Large intestine (tissue), 3 donors: Measurements from ENCODE around the gene ARFIP1. TPM values are rescaled to one million over a fixed set of nuclear protein-coding genes. Genes with fewer than 3 reads are reported as not detected.
"Not testable (repeated sequence)": the region's sequence is repeated elsewhere in the genome, so short reads cannot be mapped to it uniquely, and the experiment has no call there.

Source experiments
- DNase-seq, 2 donors: peaks; one replicate each; pipeline versions ENCODE4 v3.0.0 to v3.0.0-alpha.2; 2013
- H3K27ac ChIP-seq: one replicate; pipeline ENCODE4 v1.5.1; 2013; ENCODE audit warnings: low read length
- H3K27me3 ChIP-seq: 2 replicates; pipeline ENCODE4 v1.6.1; 2013; ENCODE audit warnings: low read length; ENCODE audit not compliant: control insufficient read depth, insufficient read depth
- H3K36me3 ChIP-seq: 2 replicates; pipeline ENCODE4 v1.6.1; 2013; ENCODE audit warnings: low read length; ENCODE audit not compliant: control insufficient read depth, insufficient read depth
- H3K4me1 ChIP-seq: one replicate; pipeline ENCODE4 v1.6.1; 2013; ENCODE audit warnings: low read length; ENCODE audit not compliant: control insufficient read depth, insufficient read depth
- H3K4me3 ChIP-seq: one replicate; pipeline ENCODE4 v1.5.1; 2013; ENCODE audit warnings: low read length
- H3K9me3 ChIP-seq: one replicate; pipeline ENCODE4 v1.6.1; 2013; ENCODE audit warnings: mild to moderate bottlenecking, low read depth, low read length, moderate library complexity; ENCODE audit not compliant: control insufficient read depth
- WGBS: methylation state at CpG from one replicate; pipeline ENCODE4 v1.1.5; 2013; ENCODE audit warnings: low lambda C conversion rate; ENCODE audit not compliant: insufficient coverage; 5-methylcytosine and 5-hydroxymethylcytosine counted together
- polyA plus RNA-seq: library from polyadenylated mRNA; unstranded; fragments of 120-200 nt; gene quantifications from one replicate; pipeline ENCODE4 v1.2.1, GENCODE V29; 2013

Gene ARFIP1
- polyA plus RNA-seq, 1 donor = 38.7 TPM

GRCh38 chr4:152887981-152888380 lies 108.2 kb downstream of the ARFIP1 start:
- WGBS = 100% methylated on average over 2 of the region's 6 CpGs
- Histone ChIP-seq H3K4me3 (no peak overlapping the region), H3K9me3 (no peaks in the 10 kb centered on the region), H3K36me3 (peaks cover 12% of the 10 kb centered on the region), H3K4me1 (peaks cover 7% of the 10 kb centered on the region), H3K27ac (no peak overlapping the region), H3K27me3 (no peaks in the 10 kb centered on the region)
- DNase-seq = no peak

- Histone ChIP-seq H3K27me3 (no peaks in the 10 kb centered on the region), H3K9me3 (no peaks in the 10 kb centered on the region), H3K36me3 (peaks cover 10% of the 10 kb centered on the region), H3K4me3 (no peak overlapping the region), H3K4me1 (peaks cover 7% of the 10 kb centered on the region), H3K27ac (peak overlapping the region; percentile 72)
- DNase-seq = peak; percentile 66 to 87
- 33% methylated on average over 1 of the region's 2 CpGs for WGBS
These were observed 113.2 kb downstream of the ARFIP1 start for GRCh38 chr4:152892974-152893373.

GRCh38 chr4:152894673-152895072 lies 114.9 kb downstream of the ARFIP1 start:
- no CpG with 5 or more reads among the region's 1 CpG for WGBS
- peaks cover 7% of the 10 kb centered on the region for H3K4me1 ChIP-seq
- no peak for DNase-seq
- no peak overlapping the region for H3K27ac ChIP-seq
- H3K27me3 ChIP-seq = no peaks in the 10 kb centered on the region
- H3K36me3 ChIP-seq = peaks cover 5% of the 10 kb centered on the region
- H3K9me3 ChIP-seq = no peaks in the 10 kb centered on the region
- no peak overlapping the region for H3K4me3 ChIP-seq

GRCh38 chr4:152896811-152897210 lies 117.1 kb downstream of the ARFIP1 start:
- WGBS = 83% methylated on average over 1 of the region's 1 CpG
- no peak for DNase-seq
- Histone ChIP-seq H3K9me3 (no peaks in the 10 kb centered on the region), H3K27me3 (no peaks in the 10 kb centered on the region), H3K36me3 (peaks cover 3% of the 10 kb centered on the region), H3K4me3 (no peak overlapping the region), H3K27ac (no peak overlapping the region), H3K4me1 (peaks cover 7% of the 10 kb centered on the region)

GRCh38 chr4:152898133-152898532 lies 118.4 kb downstream of the ARFIP1 start:
- WGBS = 97% methylated on average over 5 of the region's 6 CpGs
- H3K27ac ChIP-seq, H3K4me3 ChIP-seq, DNase-seq, H3K27me3 ChIP-seq, H3K4me1 ChIP-seq, H3K9me3 ChIP-seq, H3K36me3 ChIP-seq: not testable (repeated sequence)

- no peak overlapping the region for H3K4me3 ChIP-seq
- peaks cover 4% of the 10 kb centered on the region for H3K36me3 ChIP-seq
- DNase-seq = no peak
- H3K9me3 ChIP-seq = no peaks in the 10 kb centered on the region
- H3K4me1 ChIP-seq = no peaks in the 10 kb centered on the region
- no peak overlapping the region for H3K27ac ChIP-seq
- no peaks in the 10 kb centered on the region for H3K27me3 ChIP-seq
These were observed 118.9 kb downstream of the ARFIP1 start for GRCh38 chr4:152898606-152899005.

GRCh38 chr4:152900395-152900794 lies 120.6 kb downstream of the ARFIP1 start:
- Histone ChIP-seq H3K27ac (no peak overlapping the region), H3K27me3 (no peaks in the 10 kb centered on the region), H3K9me3 (no peaks in the 10 kb centered on the region), H3K36me3 (peaks cover 8% of the 10 kb centered on the region), H3K4me3 (no peak overlapping the region), H3K4me1 (no peaks in the 10 kb centered on the region)
- DNase-seq = no peak

GRCh38 chr4:152901205-152901604 lies 121.5 kb downstream of the ARFIP1 start:
- Histone ChIP-seq H3K4me1 (no peaks in the 10 kb centered on the region), H3K27me3 (no peaks in the 10 kb centered on the region), H3K36me3 (peaks cover 8% of the 10 kb centered on the region), H3K4me3 (no peak overlapping the region), H3K27ac (no peak overlapping the region), H3K9me3 (no peaks in the 10 kb centered on the region)
- peak in 1 of 2 donors; percentile 0 for DNase-seq
- WGBS = 67% methylated on average over 1 of the region's 3 CpGs

- DNase-seq = no peak
- Histone ChIP-seq H3K27ac (no peak overlapping the region), H3K4me3 (no peak overlapping the region), H3K9me3 (no peaks in the 10 kb centered on the region), H3K4me1 (no peaks in the 10 kb centered on the region), H3K27me3 (no peaks in the 10 kb centered on the region), H3K36me3 (peaks cover 11% of the 10 kb centered on the region)
These were observed 123.9 kb downstream of the ARFIP1 start for GRCh38 chr4:152903658-152904057.

GRCh38 chr4:152909901-152910300 lies 130.1 kb downstream of the ARFIP1 start:
- H3K36me3 ChIP-seq = peaks cover 3% of the 10 kb centered on the region
- H3K4me3 ChIP-seq = no peak overlapping the region
- peak in 1 of 2 donors; percentile 20 for DNase-seq
- no peaks in the 10 kb centered on the region for H3K9me3 ChIP-seq
- H3K27ac ChIP-seq = no peak overlapping the region
- no peaks in the 10 kb centered on the region for H3K27me3 ChIP-seq
- H3K4me1 ChIP-seq = no peaks in the 10 kb centered on the region
- 100% methylated on average over 3 of the region's 4 CpGs for WGBS

GRCh38 chr4:152910521-152910920 lies 130.8 kb downstream of the ARFIP1 start:
- H3K4me1 ChIP-seq = no peaks in the 10 kb centered on the region
- H3K27ac ChIP-seq = no peak overlapping the region
- no peaks in the 10 kb centered on the region for H3K9me3 ChIP-seq
- no peak overlapping the region for H3K4me3 ChIP-seq
- H3K36me3 ChIP-seq = peaks cover 3% of the 10 kb centered on the region
- WGBS = no CpG with 5 or more reads among the region's 3 CpGs
- DNase-seq = no peak
- H3K27me3 ChIP-seq = no peaks in the 10 kb centered on the region
